GM18502 (cell line): Measurements from ENCODE around the gene TPP2.

Experiments used
- ATAC-seq: cut with Tn5 transposase; IDR thresholded peaks from one replicate; pipeline ENCODE4 v1.9.1; 2021; ENCODE audit warnings: mild to moderate bottlenecking; ENCODE audit not compliant: unreplicated experiment, poor library complexity

TPP2 gene

GRCh38 chr13:102596147-102597028 is at the start of gene TPP2:
Gene TPP2, plus strand, starts transcription at chr13:102596986. Its CDS starts 53 bp downstream, at chr13:102597039.
- peak; percentile 76 for ATAC-seq

DNA sequence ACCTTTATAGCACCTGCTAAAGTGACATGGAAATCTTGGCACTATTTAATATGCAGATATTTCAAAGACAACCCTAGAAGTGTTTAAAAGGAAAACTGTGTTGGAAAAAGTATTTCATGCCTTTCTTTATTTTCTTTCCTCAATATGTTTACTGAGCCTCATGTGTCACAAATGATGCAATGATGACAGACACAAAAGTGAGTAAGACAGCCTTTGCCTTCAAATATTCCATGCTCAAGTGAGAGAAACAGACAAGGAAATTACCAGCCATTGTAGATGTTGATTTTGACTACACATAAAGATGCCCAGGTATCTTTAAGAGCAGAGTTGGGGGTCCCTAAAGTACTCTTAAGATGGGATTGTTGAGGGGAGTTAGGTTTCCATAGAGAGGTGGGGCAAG is 48.0 kb upstream of the TPP2 start:
- no peak for ATAC-seq

DNA sequence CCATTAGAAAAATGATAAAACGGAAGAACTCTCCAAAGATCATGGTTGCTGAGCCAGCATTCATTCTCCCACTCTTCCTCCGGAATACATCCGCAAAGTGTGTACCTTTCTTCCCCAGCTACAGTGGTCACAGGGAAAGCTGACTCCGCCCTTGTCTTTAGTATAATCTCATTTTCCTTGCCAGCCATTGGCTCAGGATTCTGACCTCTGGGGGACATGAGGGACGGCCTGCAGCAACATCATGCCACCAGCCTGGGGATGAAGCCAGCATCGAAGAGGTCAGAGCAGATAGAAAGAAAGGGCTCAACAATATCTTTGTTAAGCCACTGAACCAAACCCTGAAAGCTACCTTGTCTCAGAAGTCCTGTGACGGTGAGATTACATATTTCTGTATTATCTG is 46.3 kb upstream of the TPP2 start:
- ATAC-seq, result no peak

- ATAC-seq, result peak; percentile 88
Measured at GRCh38 chr13:102555914-102556553, 40.8 kb upstream of the TPP2 start.

DNA sequence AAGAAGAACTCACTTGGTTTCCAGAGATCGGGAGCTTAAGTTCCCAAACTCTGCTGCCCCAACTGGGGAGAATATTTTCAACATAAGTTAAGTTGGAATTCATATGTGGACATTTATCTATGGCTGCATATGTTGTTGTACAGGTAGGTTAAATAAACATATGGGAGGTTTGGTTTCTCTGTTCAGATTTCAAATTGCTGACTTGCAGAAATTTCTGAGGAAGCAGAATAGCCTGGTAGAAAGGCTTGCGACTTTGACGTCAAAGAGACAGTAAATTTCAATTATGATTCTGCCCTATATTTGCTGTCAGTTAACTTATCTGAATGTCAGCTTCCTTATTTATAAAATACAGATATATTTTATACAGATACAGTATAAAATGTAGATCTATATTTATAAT is 40.0 kb upstream of the TPP2 start:
- ATAC-seq, result no peak

DNA sequence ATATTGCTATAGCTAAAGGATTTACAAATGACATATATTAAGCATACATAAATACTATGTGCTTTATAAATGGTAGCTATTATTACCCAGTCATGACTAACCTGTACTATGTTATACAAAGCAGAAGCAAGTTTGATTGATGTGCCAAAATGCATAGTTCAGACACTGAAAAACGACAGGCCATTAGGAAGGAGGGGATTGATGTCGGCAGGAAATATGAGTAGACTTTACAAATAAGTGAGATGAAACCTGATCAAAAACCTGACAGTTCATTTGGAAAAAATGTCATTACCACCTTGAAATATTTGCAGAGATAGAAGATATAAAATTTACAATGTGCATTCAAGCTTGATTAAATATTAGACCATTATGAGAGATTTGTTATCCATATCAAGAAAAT is 38.8 kb upstream of the TPP2 start:
- ATAC-seq, result no peak

DNA sequence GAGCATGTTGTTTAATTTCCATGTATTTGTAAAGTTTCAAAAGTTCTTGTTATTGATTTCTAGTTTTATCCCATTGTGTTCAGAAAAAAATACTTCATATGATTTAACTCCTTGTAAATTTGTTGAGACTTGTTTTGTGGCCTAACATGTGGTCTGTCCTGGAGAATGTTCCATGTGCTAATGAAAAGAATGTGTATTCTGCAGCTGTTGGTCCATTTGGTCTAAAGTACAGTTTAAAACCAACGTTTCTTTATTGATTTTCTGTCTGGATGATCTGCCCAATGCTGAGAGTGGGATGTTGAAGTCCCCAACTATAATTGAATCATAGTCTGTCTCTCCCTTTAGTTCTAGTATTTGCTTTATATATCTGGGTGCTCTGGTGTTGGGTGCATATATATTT is 34.9 kb upstream of the TPP2 start:
- ATAC-seq, result no peak

- ATAC-seq, result no peak
Measured at GRCh38 chr13:102563267-102563666, 33.5 kb upstream of the TPP2 start.

DNA sequence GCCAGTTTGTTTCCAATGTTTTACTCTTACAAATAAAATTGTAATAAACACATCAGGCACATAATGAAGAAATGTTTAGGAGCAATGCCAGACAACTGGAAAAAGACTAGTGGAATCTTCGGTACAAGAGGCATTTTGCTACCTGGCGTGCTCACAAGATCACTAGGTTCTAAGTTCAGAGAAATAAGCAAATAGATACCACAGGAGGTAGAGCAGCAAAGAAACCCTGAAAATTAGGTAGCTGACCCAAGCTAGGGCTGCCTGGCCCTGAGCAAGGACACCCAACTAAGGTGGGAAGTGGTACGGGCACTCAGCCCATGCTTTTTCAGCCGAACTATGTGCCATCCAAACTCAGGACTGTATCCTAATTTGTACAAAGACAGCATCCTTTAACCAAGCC is 32.2 kb upstream of the TPP2 start:
- no peak for ATAC-seq

- no peak for ATAC-seq
Measured at GRCh38 chr13:102566513-102566912, 30.3 kb upstream of the TPP2 start.

GRCh38 chr13:102567857-102568256 is 28.9 kb upstream of the TPP2 start:
- no peak for ATAC-seq

DNA sequence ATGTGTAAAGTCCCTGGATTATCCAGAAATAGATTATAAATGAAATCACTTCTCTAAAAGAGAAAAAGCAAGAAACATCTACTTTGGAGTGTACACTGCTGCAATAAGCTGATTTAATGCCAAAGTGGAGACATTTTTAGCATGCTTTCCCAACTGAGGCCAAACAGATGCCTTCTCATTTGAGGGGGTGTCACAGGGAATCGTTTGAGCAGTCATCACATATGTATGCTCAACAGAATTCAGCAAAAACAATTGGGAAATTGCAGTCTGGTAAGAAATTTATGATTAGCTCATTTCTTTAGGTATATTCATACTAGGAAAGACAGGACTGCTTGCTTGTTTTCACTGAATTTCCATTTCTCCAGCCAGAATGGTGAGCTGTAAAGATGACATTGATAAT is 27.3 kb upstream of the TPP2 start:
- ATAC-seq, result no peak

DNA sequence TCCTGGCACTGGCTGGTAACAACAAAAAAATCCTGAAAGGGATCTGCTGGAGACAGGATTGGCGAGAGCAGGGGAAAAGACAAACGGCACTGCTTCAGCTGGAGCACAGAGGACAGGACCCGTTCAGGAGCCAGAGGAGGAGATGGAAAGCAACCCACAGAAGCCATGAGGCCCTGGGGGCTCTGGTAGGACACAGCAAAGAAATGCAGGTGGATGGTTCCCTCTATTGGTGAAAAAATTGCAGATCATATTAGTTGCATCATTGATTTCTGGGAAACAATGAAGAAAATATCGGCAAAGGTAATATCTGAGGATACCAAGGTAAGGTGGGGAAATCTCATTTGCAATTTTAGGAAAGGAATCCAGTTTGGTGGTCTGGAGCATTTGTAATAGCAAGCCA is 25.7 kb upstream of the TPP2 start:
- ATAC-seq, result no peak

GRCh38 chr13:102572323-102572722 is 24.5 kb upstream of the TPP2 start:
- no peak for ATAC-seq

DNA sequence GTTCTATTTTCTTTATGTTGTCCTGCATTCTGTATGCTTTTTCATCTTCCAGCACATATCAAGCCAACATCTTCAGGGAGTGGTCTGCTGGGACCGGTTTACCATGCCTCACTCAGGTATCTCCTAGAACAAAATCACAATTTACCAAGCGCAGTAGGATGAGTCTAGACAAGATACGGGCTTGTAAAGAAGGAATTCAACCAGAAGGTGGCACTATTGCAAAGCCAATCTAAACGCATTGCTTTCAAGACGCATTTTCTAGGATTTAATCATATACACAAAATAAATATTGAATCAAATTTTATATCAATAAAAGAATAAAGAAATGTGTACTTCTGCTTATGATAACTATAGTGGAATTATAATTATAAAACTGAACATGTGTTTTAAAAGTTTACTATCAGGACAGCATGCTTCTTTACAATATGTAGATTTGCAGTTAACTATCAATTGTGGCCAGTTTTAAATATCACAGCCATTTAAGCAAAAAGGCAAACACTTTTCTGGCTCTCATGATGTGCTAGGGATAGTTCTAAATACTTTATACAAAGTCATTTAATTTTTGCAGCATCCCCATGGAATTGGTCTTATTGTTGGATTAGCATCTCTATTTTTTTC is 16.1 kb upstream of the TPP2 start:
- ATAC-seq, result peak; percentile 66

DNA sequence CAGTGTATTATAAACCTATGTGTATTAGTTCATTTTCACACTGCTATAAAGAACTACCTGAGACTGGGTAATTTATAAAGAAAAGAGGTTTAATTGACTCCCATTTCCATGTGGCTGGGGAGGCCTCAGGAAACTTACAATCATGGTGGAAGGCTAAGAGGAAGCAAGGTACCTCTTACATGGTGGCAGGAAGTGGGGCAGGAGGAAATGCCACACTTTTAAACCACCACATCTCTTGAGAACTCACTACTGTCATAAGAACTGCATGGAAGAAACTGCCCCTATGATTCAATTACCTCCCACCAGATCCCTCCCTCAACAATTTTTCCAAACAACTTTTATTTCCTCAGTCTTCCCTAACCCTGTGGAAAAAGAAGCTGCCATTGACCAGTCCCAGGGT is 14.5 kb upstream of the TPP2 start:
- ATAC-seq, result no peak

DNA sequence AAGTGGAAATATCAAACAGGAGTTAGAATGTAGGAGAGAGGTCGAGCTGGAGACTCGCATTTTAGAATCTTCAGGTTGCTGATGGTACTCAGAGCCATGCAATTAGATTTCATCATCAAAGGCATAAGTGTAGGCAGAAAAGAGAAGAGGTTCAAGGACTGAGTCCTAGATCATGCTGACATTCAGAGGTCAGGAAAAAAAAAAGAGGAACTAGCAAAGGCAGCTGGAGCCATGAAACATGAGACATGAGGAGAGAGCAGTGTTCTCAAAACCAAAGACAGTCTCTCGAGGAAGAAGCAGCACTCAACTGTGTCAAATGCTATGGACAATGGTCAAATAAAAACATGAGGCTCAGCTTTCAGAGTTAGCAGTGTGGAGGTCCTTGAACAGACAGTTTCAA is 12.4 kb upstream of the TPP2 start:
- peak; percentile 74 for ATAC-seq

GRCh38 chr13:102586615-102587014 is 10.2 kb upstream of the TPP2 start:
- no peak for ATAC-seq

DNA sequence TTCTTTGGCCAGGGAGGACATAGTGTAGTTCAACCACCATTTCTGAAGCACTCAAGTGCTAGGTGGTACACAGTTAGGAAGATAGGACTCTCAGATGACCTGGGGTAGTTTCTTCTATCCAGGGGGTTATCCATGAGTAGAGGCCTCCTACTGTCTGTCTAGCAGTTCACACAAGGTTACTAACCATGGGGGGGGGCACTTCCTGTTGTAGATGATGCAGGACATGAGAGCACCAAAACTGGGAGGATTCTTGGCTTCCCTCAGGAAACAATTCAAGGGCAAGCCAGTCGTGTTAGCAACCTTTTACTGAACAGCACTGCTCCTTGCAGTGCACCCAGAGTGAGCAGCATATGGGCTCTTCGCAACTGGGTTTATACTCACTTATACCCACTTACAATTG is 8.9 kb upstream of the TPP2 start:
- no peak for ATAC-seq

DNA sequence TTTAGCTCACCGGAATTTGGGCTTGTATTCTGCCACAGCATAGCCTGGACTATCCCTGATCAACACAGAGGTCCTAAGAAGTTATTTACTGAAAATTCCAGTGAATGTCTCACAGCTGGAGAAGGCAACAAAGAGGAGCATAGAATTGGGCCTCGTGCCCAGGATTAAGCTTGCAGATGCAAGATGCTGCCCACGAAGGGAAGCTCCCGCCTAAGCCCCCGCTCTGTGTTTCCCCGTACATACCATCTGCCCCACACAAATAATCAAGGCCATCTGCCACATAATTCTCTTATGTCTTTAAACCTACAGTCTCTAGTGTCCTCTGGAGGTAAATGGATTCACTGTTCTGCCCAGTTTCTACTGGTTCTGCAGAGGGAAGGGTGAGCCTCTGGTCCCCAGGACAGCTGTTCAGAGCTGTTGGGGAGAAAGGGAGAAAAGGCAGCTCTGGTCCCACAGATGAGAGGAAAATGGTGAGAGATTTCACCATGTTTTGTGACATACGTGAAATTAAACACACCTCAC is 7.4 kb upstream of the TPP2 start:
- ATAC-seq, result no peak
